OCI-LY3 (cell line): Measurements from ENCODE around the gene ZDHHC19.

Source experiments
- EZH2phosphoT487 ChIP-seq: fragments of 200-600 bp; shearing (Covaris generic); IDR thresholded peaks from 2 replicates; pipeline ENCODE4 v1.6.1; 2018; ENCODE audit warnings: antibody characterized with exemption, mixed run types, low read depth
- TF ChIP-seq, protein P1 (sequence below): fragments of 200-600, 300-600 bp; sonication (generic); IDR thresholded peaks from 2 replicates; pipeline ENCODE4 v1.5.1; 2014; ENCODE audit warnings: antibody characterized with exemption, low read length, low read depth

DNA sequence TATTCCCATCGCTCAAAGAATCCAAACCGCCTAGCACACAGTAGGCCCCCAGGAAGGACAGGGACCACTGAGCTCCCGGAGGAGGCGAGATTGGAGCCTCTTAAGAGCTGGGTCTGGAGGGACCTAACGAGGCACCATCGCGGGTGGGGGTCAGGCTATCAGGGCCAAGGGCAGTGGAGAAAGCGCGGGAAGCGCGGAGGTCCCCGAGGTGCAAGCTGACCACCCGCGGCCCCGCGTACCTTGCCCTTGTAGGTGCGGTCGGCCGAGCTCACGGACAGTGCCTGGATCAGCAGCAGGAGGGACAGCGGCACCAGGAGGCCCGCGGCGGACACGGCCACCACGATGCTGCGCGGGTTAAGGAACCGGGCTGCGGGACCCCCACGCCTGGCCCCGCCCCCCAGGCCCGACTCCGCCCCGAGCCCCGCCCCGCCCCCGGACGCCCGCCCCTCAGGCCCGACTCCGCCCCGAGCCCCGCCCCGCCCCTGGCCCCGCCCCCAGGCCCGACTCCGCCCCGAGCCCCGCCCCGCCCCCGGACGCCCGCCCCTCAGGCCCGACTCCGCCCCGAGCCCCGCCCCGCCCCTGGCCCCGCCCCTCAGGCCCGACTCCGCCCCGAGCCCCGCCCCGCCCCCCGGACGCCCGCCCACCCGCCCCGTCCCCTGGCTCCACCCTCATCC, 3.9 kb downstream of the ZDHHC19 start:
- TF ChIP-seq, protein P1, sequence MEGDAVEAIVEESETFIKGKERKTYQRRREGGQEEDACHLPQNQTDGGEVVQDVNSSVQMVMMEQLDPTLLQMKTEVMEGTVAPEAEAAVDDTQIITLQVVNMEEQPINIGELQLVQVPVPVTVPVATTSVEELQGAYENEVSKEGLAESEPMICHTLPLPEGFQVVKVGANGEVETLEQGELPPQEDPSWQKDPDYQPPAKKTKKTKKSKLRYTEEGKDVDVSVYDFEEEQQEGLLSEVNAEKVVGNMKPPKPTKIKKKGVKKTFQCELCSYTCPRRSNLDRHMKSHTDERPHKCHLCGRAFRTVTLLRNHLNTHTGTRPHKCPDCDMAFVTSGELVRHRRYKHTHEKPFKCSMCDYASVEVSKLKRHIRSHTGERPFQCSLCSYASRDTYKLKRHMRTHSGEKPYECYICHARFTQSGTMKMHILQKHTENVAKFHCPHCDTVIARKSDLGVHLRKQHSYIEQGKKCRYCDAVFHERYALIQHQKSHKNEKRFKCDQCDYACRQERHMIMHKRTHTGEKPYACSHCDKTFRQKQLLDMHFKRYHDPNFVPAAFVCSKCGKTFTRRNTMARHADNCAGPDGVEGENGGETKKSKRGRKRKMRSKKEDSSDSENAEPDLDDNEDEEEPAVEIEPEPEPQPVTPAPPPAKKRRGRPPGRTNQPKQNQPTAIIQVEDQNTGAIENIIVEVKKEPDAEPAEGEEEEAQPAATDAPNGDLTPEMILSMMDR: no peak
- no peak for TF ChIP-seq EZH2phosphoT487
